Endodermal cell (in vitro differentiated cells): ENCODE results near the gene ABHD2. TPM values are rescaled to one million over a fixed set of nuclear protein-coding genes. Genes with fewer than 3 reads are reported as not detected.

Experiments used
- DNase-seq: peaks from one replicate; pipeline ENCODE4 v3.0.0-alpha.2; 2017
- H3K27ac ChIP-seq: 2 replicates; pipeline ENCODE4 v1.5.1; 2013; ENCODE audit warnings: mild to moderate bottlenecking, low read depth, low read length, moderate library complexity
- H3K27me3 ChIP-seq: 2 replicates; pipeline ENCODE4 v1.6.1; 2013; ENCODE audit warnings: mild to moderate bottlenecking, low read length, moderate library complexity; ENCODE audit not compliant: insufficient read depth, control insufficient read depth, poor library complexity, severe bottlenecking
- H3K36me3 ChIP-seq: 2 replicates; pipeline ENCODE4 v1.7.0; 2013; ENCODE audit warnings: mild to moderate bottlenecking, low read length, moderate library complexity; ENCODE audit not compliant: control insufficient read depth, insufficient read depth
- H3K4me1 ChIP-seq: one replicate; pipeline ENCODE4 v1.7.0; 2013; ENCODE audit warnings: low read length; ENCODE audit not compliant: control insufficient read depth, insufficient read depth
- H3K4me3 ChIP-seq: 2 replicates; pipeline ENCODE4 v1.5.1; 2013; ENCODE audit warnings: mild to moderate bottlenecking, low read length, moderate library complexity
- H3K9ac ChIP-seq: 2 replicates; pipeline ENCODE4 v1.6.1; 2013; ENCODE audit warnings: mild to moderate bottlenecking, low read length, moderate library complexity; ENCODE audit not compliant: poor library complexity, severe bottlenecking; ENCODE audit errors: extremely low read depth
- H3K9me3 ChIP-seq: 2 replicates; pipeline ENCODE4 v1.6.1; 2013; ENCODE audit warnings: mild to moderate bottlenecking, low read length, moderate library complexity; ENCODE audit not compliant: control insufficient read depth
- H3K27ac Mint-ChIP-seq: 2 replicates; pipeline ENCODE4 v1.8.0; 2020; ENCODE audit warnings: mixed read lengths
- H3K27me3 Mint-ChIP-seq: 2 replicates; pipeline ENCODE4 v1.8.0; 2021; ENCODE audit warnings: mild to moderate bottlenecking, mixed read lengths; ENCODE audit not compliant: insufficient read depth
- H3K36me3 Mint-ChIP-seq: 2 replicates; pipeline ENCODE4 v1.8.0; 2020; ENCODE audit warnings: low read depth, mixed read lengths
- H3K4me1 Mint-ChIP-seq: 2 replicates; pipeline ENCODE4 v1.8.0; 2020; ENCODE audit warnings: mixed read lengths
- H3K4me3 Mint-ChIP-seq: 2 replicates; pipeline ENCODE4 v1.8.0; 2020; ENCODE audit warnings: mild to moderate bottlenecking, moderate library complexity, mixed read lengths
- H3K9me3 Mint-ChIP-seq: 2 replicates; pipeline ENCODE4 v1.8.0; 2020; ENCODE audit warnings: mild to moderate bottlenecking, mixed read lengths
- CTCF ChIP-seq: fragments of 200-600 bp; sonication (generic); conservative IDR thresholded peaks from 2 replicates; pipeline ENCODE4 v1.5.0; 2021; ENCODE audit warnings: antibody characterized with exemption, mild to moderate bottlenecking
- whole genome bisulfite sequencing, 2 experiments: methylation state at CpG; one replicate each; pipeline versions ENCODE4 v1.1.5 to v1.1.7; 2013; ENCODE audit warnings: missing lambda C conversion rate in 2 of 2, mixed read lengths in 1 of 2; ENCODE audit not compliant: insufficient coverage in 1 of 2, insufficient read length in 1 of 2; 5-methylcytosine and 5-hydroxymethylcytosine counted together
- total RNA-seq, 2 donors: library from RNA; stranded (reverse); fragmentation: NEBNext Ultra II Directional in 1 of 2; extraction: Animal tissue kit (Norgen Biotek cat#: 25700) in 1 of 2; gene quantifications; 2 replicates in 1 of 2; 3 replicates in 1 of 2; pipeline ENCODE4 v1.2.1, GENCODE V29; 2021

ABHD2 gene
- total RNA-seq, 2 donors from 2014 or later: 24.1 to 26.0 TPM

GRCh38 chr15:89077750-89078149 is 10.5 kb upstream of the ABHD2 start:
- Histone ChIP-seq H3K9me3 (no peaks in the 10 kb centered on the region), H3K27me3 (no peaks in the 10 kb centered on the region), H3K4me1 (peaks cover 8% of the 10 kb centered on the region), H3K4me3 (no peak overlapping the region), H3K36me3 (no peaks in the 10 kb centered on the region), H3K27ac (no peak overlapping the region), H3K9ac (no peak overlapping the region)
- Mint-ChIP-seq H3K4me3 (no peak overlapping the region), H3K9me3 (no peaks in the 10 kb centered on the region), H3K4me1 (peaks cover 12% of the 10 kb centered on the region), H3K27ac (no peak overlapping the region), H3K27me3 (no peaks in the 10 kb centered on the region), H3K36me3 (no peaks in the 10 kb centered on the region)
- WGBS, 2 experiments: 90 to 91% methylated on average over 1 of the region's 1 CpG
- TF ChIP-seq CTCF: no peak
- no peak for DNase-seq

- H3K36me3 ChIP-seq: no peaks in the 10 kb centered on the region
- Mint-ChIP-seq H3K27me3 (no peaks in the 10 kb centered on the region), H3K36me3 (no peaks in the 10 kb centered on the region), H3K9me3 (no peaks in the 10 kb centered on the region), H3K4me1 (peaks cover 12% of the 10 kb centered on the region), H3K27ac (peak overlapping the region; percentile 64), H3K4me3 (no peak overlapping the region)
- WGBS, 2 experiments: 85 to 91% methylated on average over 4 to 5 of the region's 5 CpGs
- peaks cover 8% of the 10 kb centered on the region for H3K4me1 ChIP-seq
- no peak for DNase-seq
- no peak for TF ChIP-seq CTCF
- no peak overlapping the region for H3K4me3 ChIP-seq
- no peaks in the 10 kb centered on the region for H3K9me3 ChIP-seq
- H3K27ac ChIP-seq: no peak overlapping the region
- no peak overlapping the region for H3K9ac ChIP-seq
- H3K27me3 ChIP-seq: no peaks in the 10 kb centered on the region
Observed at GRCh38 chr15:89078851-89079810, 9.1 kb upstream of the ABHD2 start.

GRCh38 chr15:89081878-89082277 is 6.4 kb upstream of the ABHD2 start:
- no peak for DNase-seq
- Mint-ChIP-seq H3K4me3 (no peak overlapping the region), H3K36me3 (no peaks in the 10 kb centered on the region), H3K4me1 (peaks cover 12% of the 10 kb centered on the region), H3K27ac (no peak overlapping the region), H3K27me3 (no peaks in the 10 kb centered on the region), H3K9me3 (no peaks in the 10 kb centered on the region)
- Histone ChIP-seq H3K9ac (no peak overlapping the region), H3K27me3 (no peaks in the 10 kb centered on the region), H3K9me3 (no peaks in the 10 kb centered on the region), H3K27ac (no peak overlapping the region), H3K36me3 (no peaks in the 10 kb centered on the region), H3K4me1 (peaks cover 8% of the 10 kb centered on the region), H3K4me3 (no peak overlapping the region)
- peak; percentile 47 for TF ChIP-seq CTCF
- 90% methylated on average over 1 of the region's 1 CpG; no CpG with 5 or more reads in 1 of the 2 experiments for WGBS, 2 experiments
